Ureter (tissue), 1 donor: Measurements from ENCODE around the gene SFRP4. TPM values are rescaled to one million over a fixed set of nuclear protein-coding genes. Genes with fewer than 3 reads are reported as not detected.

Experiments
- total RNA-seq: library from RNA; stranded (reverse); gene quantifications from one replicate; pipeline ENCODE4 v1.2.4, GENCODE V29; 2023
- donor health status: DM: yes; HTN: yes; CAD: no.

The SFRP4 gene
- total RNA-seq, 1 donor from 2014 or later, result 1.9 TPM

Other genes with a start within 250 kb of the SFRP4 start
- gene GPR141, start 233.1 kb downstream of the SFRP4 start, total RNA-seq, result 0.81 TPM
- 1.5 TPM for gene NME8, start 68.2 kb downstream of the SFRP4 start, total RNA-seq
- 20.1 TPM for gene EPDR1, start 3.8 kb upstream of the SFRP4 start, total RNA-seq